CD4-positive, alpha-beta T cell treated with Interleukin-1 beta for 1 hour (primary cell): ENCODE measurements around the gene MS4A6E.
"Not testable (repeated sequence)": the region's sequence is repeated elsewhere in the genome, so short reads cannot be mapped to it uniquely, and the experiment has no call there.

Experiments
- DNase-seq, 2 donors: peaks; one replicate each; pipeline ENCODE4 v3.0.0-alpha.2; 2020 to 2022

Gene MS4A6E

GRCh38 chr11:60326955-60327354 is at the start of gene MS4A6E:
Gene MS4A6E (plus strand): TSS chr11:60327255. CDS start chr11:60334896, 7,641 bp downstream.
- DNase-seq, result no peak

- peak; percentile 4 to 44 for DNase-seq
Measured at GRCh38 chr11:60280412-60280811, 46.6 kb upstream of the MS4A6E start, which contains the start of gene MS4A4A. Gene MS4A4A (plus strand): TSS chr11:60280666. CDS start chr11:60280676, 10 bp downstream.

- no peak for DNase-seq
Measured at GRCh38 chr11:60281485-60281884, 45.6 kb upstream of the MS4A6E start.

GRCh38 chr11:60282286-60282685 is 44.8 kb upstream of the MS4A6E start:
- DNase-seq, result peak in 1 of 2 donors; percentile 1

GRCh38 chr11:60285411-60286126 is 41.5 kb upstream of the MS4A6E start:
- not testable (repeated sequence) for DNase-seq

GRCh38 chr11:60288531-60288930 is 38.5 kb upstream of the MS4A6E start:
- DNase-seq, result no peak

- no peak for DNase-seq
Measured at GRCh38 chr11:60292145-60292544, 34.9 kb upstream of the MS4A6E start.

- no peak for DNase-seq
Measured at GRCh38 chr11:60301178-60301577, 25.9 kb upstream of the MS4A6E start.

GRCh38 chr11:60301884-60302283 is 25.2 kb upstream of the MS4A6E start:
- DNase-seq, result not testable (repeated sequence)

GRCh38 chr11:60303661-60304060 is 23.4 kb upstream of the MS4A6E start:
- no peak for DNase-seq

GRCh38 chr11:60305906-60306619 is 21.0 kb upstream of the MS4A6E start:
- DNase-seq, result no peak

GRCh38 chr11:60307507-60308195 is 19.4 kb upstream of the MS4A6E start:
- no peak for DNase-seq

GRCh38 chr11:60310407-60310998 is 16.6 kb upstream of the MS4A6E start:
- DNase-seq, result peak in 1 of 2 donors; percentile 26

- DNase-seq, result no peak
Measured at GRCh38 chr11:60314635-60315321, 12.3 kb upstream of the MS4A6E start.

GRCh38 chr11:60315871-60316270 is 11.2 kb upstream of the MS4A6E start:
- DNase-seq, result no peak

- DNase-seq, result no peak
Measured at GRCh38 chr11:60316317-60316716, 10.7 kb upstream of the MS4A6E start.

- DNase-seq, result no peak
Measured at GRCh38 chr11:60318726-60319125, 8.3 kb upstream of the MS4A6E start.

- no peak for DNase-seq
Measured at GRCh38 chr11:60321051-60321450, 6.0 kb upstream of the MS4A6E start.

GRCh38 chr11:60328460-60328859 is 1.4 kb downstream of the MS4A6E start:
- no peak for DNase-seq

- no peak for DNase-seq
Measured at GRCh38 chr11:60332846-60333245, 5.8 kb downstream of the MS4A6E start.

- DNase-seq, result peak; percentile 54 to 64
Measured at GRCh38 chr11:60334005-60334620, 7.1 kb downstream of the MS4A6E start.

GRCh38 chr11:60336767-60337391 is 9.8 kb downstream of the MS4A6E start:
- no peak for DNase-seq
